Measurements from ENCODE around the gene NLGN4Y. TPM values are rescaled to one million over a fixed set of nuclear protein-coding genes. Genes with fewer than 3 reads are reported as not detected.

The NLGN4Y gene
- not detected for total RNA-seq

- DNase-seq (ENCODE audit: low read depth in 2 of 3, low spot score in 2 of 3) = no peak
Observed at GRCh38 chrY:14524272-14525231, at the start of gene NLGN4Y. Gene NLGN4Y, plus strand, starts transcription at chrY:14524529. Its CDS starts 97,591 bp downstream, at chrY:14622120.

- DNase-seq (ENCODE audit: low read depth in 2 of 3, low spot score in 2 of 3) = no peak
Observed at GRCh38 chrY:14485935-14486334, 38.4 kb upstream of the NLGN4Y start.

GRCh38 chrY:14490226-14490625, 34.1 kb upstream of the NLGN4Y start:
- DNase-seq (ENCODE audit: low read depth in 2 of 3, low spot score in 2 of 3) = no peak

GRCh38 chrY:14498071-14498470, 26.3 kb upstream of the NLGN4Y start:
- DNase-seq (ENCODE audit: low read depth in 2 of 3, low spot score in 2 of 3) = no peak

GRCh38 chrY:14504592-14504991, 19.7 kb upstream of the NLGN4Y start:
- no peak for DNase-seq (ENCODE audit: low read depth in 2 of 3, low spot score in 2 of 3)

GRCh38 chrY:14522379-14522950, 1.9 kb upstream of the NLGN4Y start:
- DNase-seq (ENCODE audit: low read depth in 2 of 3, low spot score in 2 of 3) = no peak

GRCh38 chrY:14523491-14524271, 648 bp upstream of the NLGN4Y start:
- DNase-seq (ENCODE audit: low read depth in 2 of 3, low spot score in 2 of 3) = no peak

GRCh38 chrY:14525315-14525714, 986 bp downstream of the NLGN4Y start:
- DNase-seq (ENCODE audit: low read depth in 2 of 3, low spot score in 2 of 3) = no peak

GRCh38 chrY:14528361-14528760, 4.0 kb downstream of the NLGN4Y start:
- DNase-seq (ENCODE audit: low read depth in 2 of 3, low spot score in 2 of 3) = no peak

GRCh38 chrY:14536703-14537102, 12.4 kb downstream of the NLGN4Y start:
- DNase-seq (ENCODE audit: low read depth in 2 of 3, low spot score in 2 of 3) = no peak

- no peak for DNase-seq (ENCODE audit: low read depth in 2 of 3, low spot score in 2 of 3)
Observed at GRCh38 chrY:14543506-14543905, 19.2 kb downstream of the NLGN4Y start.

- no peak for DNase-seq (ENCODE audit: low read depth in 2 of 3, low spot score in 2 of 3)
Observed at GRCh38 chrY:14581294-14581693, 57.0 kb downstream of the NLGN4Y start.

GRCh38 chrY:14586725-14587124, 62.4 kb downstream of the NLGN4Y start:
- DNase-seq (ENCODE audit: low read depth in 2 of 3, low spot score in 2 of 3) = no peak

- DNase-seq (ENCODE audit: low read depth in 2 of 3, low spot score in 2 of 3) = no peak
Observed at GRCh38 chrY:14601372-14601771, 77.0 kb downstream of the NLGN4Y start.

GRCh38 chrY:14617625-14618024, 93.3 kb downstream of the NLGN4Y start:
- DNase-seq (ENCODE audit: low read depth in 2 of 3, low spot score in 2 of 3) = no peak

- DNase-seq (ENCODE audit: low read depth in 2 of 3, low spot score in 2 of 3) = no peak
Observed at GRCh38 chrY:14618513-14618912, 94.2 kb downstream of the NLGN4Y start.

- no peak for DNase-seq (ENCODE audit: low read depth in 2 of 3, low spot score in 2 of 3)
Observed at GRCh38 chrY:14628208-14628607, 103.9 kb downstream of the NLGN4Y start.

GRCh38 chrY:14631676-14632075, 107.3 kb downstream of the NLGN4Y start:
- no peak for DNase-seq (ENCODE audit: low read depth in 2 of 3, low spot score in 2 of 3)

GRCh38 chrY:14633718-14634117, 109.4 kb downstream of the NLGN4Y start:
- no peak for DNase-seq (ENCODE audit: low read depth in 2 of 3, low spot score in 2 of 3)

GRCh38 chrY:14634954-14635353, 110.6 kb downstream of the NLGN4Y start:
- no peak for DNase-seq (ENCODE audit: low read depth in 2 of 3, low spot score in 2 of 3)

GRCh38 chrY:14637551-14637950, 113.2 kb downstream of the NLGN4Y start:
- no peak for DNase-seq (ENCODE audit: low read depth in 2 of 3, low spot score in 2 of 3)

Measured in hematopoietic multipotent progenitor cell (in vitro differentiated cells).